OCI-LY3 (cell line): ENCODE results near the gene MKX.

ENCODE experiments used
- EZH2phosphoT487 ChIP-seq: fragments of 200-600 bp; shearing (Covaris generic); IDR thresholded peaks from 2 replicates; pipeline ENCODE4 v1.6.1; 2018; ENCODE audit warnings: antibody characterized with exemption, mixed run types, low read depth
- TF ChIP-seq, protein P1 (sequence below): fragments of 200-600, 300-600 bp; sonication (generic); IDR thresholded peaks from 2 replicates; pipeline ENCODE4 v1.5.1; 2014; ENCODE audit warnings: antibody characterized with exemption, low read length, low read depth

GRCh38 chr10:27752673-27753237 is 7.1 kb upstream of the MKX start:
- TF ChIP-seq, protein P1, sequence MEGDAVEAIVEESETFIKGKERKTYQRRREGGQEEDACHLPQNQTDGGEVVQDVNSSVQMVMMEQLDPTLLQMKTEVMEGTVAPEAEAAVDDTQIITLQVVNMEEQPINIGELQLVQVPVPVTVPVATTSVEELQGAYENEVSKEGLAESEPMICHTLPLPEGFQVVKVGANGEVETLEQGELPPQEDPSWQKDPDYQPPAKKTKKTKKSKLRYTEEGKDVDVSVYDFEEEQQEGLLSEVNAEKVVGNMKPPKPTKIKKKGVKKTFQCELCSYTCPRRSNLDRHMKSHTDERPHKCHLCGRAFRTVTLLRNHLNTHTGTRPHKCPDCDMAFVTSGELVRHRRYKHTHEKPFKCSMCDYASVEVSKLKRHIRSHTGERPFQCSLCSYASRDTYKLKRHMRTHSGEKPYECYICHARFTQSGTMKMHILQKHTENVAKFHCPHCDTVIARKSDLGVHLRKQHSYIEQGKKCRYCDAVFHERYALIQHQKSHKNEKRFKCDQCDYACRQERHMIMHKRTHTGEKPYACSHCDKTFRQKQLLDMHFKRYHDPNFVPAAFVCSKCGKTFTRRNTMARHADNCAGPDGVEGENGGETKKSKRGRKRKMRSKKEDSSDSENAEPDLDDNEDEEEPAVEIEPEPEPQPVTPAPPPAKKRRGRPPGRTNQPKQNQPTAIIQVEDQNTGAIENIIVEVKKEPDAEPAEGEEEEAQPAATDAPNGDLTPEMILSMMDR, result no peak
- TF ChIP-seq EZH2phosphoT487, result no peak
